OCI-M1 (cell line): Measurements from ENCODE around the gene XPO5.

ENCODE experiments used
- DNase-seq: peaks from one replicate; lab custom pipeline; 2025; lab: John Stamatoyannopoulos, UW

Gene XPO5

GRCh38 chr6:43497689-43498088, 78.1 kb downstream of the XPO5 start:
- DNase-seq: no peak

GRCh38 chr6:43497129-43497396, 78.8 kb downstream of the XPO5 start:
- no peak for DNase-seq

- DNase-seq: peak; percentile 10
Observed at GRCh38 chr6:43496370-43497128, 79.3 kb downstream of the XPO5 start.

GRCh38 chr6:43495409-43495941, 80.4 kb downstream of the XPO5 start:
- no peak for DNase-seq

- DNase-seq: no peak
Observed at GRCh38 chr6:43494766-43495165, 81.1 kb downstream of the XPO5 start.

GRCh38 chr6:43494321-43494720, 81.5 kb downstream of the XPO5 start:
- no peak for DNase-seq

GRCh38 chr6:43493833-43494232, 82.0 kb downstream of the XPO5 start:
- no peak for DNase-seq

- DNase-seq: no peak
Observed at GRCh38 chr6:43493230-43493629, 82.6 kb downstream of the XPO5 start.

GRCh38 chr6:43492673-43493072, 83.2 kb downstream of the XPO5 start:
- no peak for DNase-seq

GRCh38 chr6:43491750-43492661, 83.8 kb downstream of the XPO5 start:
- DNase-seq: no peak

GRCh38 chr6:43490523-43490939, 85.3 kb downstream of the XPO5 start:
- no peak for DNase-seq

GRCh38 chr6:43489277-43490072, 86.4 kb downstream of the XPO5 start:
- DNase-seq: no peak

- no peak for DNase-seq
Observed at GRCh38 chr6:43488667-43489276, 87.1 kb downstream of the XPO5 start.

- DNase-seq: no peak
Observed at GRCh38 chr6:43481591-43482236, 94.1 kb downstream of the XPO5 start.

- DNase-seq: peak; percentile 31
Observed at GRCh38 chr6:43481075-43481474, 94.8 kb downstream of the XPO5 start.

GRCh38 chr6:43478008-43478372, 97.8 kb downstream of the XPO5 start:
- no peak for DNase-seq

GRCh38 chr6:43477235-43478007, 98.4 kb downstream of the XPO5 start, which contains the start of gene TJAP1:
TJAP1 (plus strand) TSS chr6:43477570; CDS start chr6:43499002, 21,432 bp downstream.
- DNase-seq: peak; percentile 93

GRCh38 chr6:43476746-43477145, 99.1 kb downstream of the XPO5 start:
- peak; percentile 53 for DNase-seq

- no peak for DNase-seq
Observed at GRCh38 chr6:43475516-43475915, 100.3 kb downstream of the XPO5 start.

- DNase-seq: no peak
Observed at GRCh38 chr6:43472515-43472914, 103.3 kb downstream of the XPO5 start.
